Calu3 (cell line): Measurements from ENCODE around the gene DOCK10. TPM values are rescaled to one million over a fixed set of nuclear protein-coding genes. Genes with fewer than 3 reads are reported as not detected.

Experiments used
- BruUV-seq: library from RNA; stranded (reverse); fragments of 400-500 nt; replicated peaks from 2 replicates; lab custom pipeline; 2021; lab: Mats Ljungman, UMichigan
- CTCF ChIA-PET: fragments of 300-600 bp; sonication (Branson Sonifier 250); formaldehyde crosslinking; loops from one replicate; lab custom pipeline; 2022; ENCODE audit warnings: antibody characterized with exemption; lab: Charles Lee
- DNase-seq: peaks from one replicate; pipeline ENCODE4 v3.0.0; 2022
- H3K27ac Mint-ChIP-seq: one replicate; pipeline ENCODE4 v1.8.0; 2022; ENCODE audit warnings: mixed read lengths; ENCODE audit not compliant: unreplicated experiment
- H3K27me3 Mint-ChIP-seq: one replicate; pipeline ENCODE4 v1.8.0; 2022; ENCODE audit warnings: mixed read lengths; ENCODE audit not compliant: unreplicated experiment
- H3K36me3 Mint-ChIP-seq: one replicate; pipeline ENCODE4 v1.8.0; 2022; ENCODE audit warnings: mild to moderate bottlenecking, moderate library complexity, mixed read lengths; ENCODE audit not compliant: insufficient read depth, unreplicated experiment
- H3K4me1 Mint-ChIP-seq: one replicate; pipeline ENCODE4 v1.8.0; 2022; ENCODE audit warnings: mild to moderate bottlenecking, low read depth, mixed read lengths; ENCODE audit not compliant: unreplicated experiment
- H3K4me3 Mint-ChIP-seq: one replicate; pipeline ENCODE4 v1.8.0; 2022; ENCODE audit warnings: mild to moderate bottlenecking, low read depth, moderate library complexity, mixed read lengths; ENCODE audit not compliant: unreplicated experiment
- H3K9me3 Mint-ChIP-seq: one replicate; pipeline ENCODE4 v1.8.0; 2022; ENCODE audit warnings: low read depth, mixed read lengths; ENCODE audit not compliant: unreplicated experiment
- CTCF ChIP-seq: fragments of 200-600 bp; IDR thresholded peaks from one replicate; pipeline ENCODE4 v1.8.0; 2022; ENCODE audit warnings: antibody characterized with exemption; ENCODE audit not compliant: unreplicated experiment
- intact Hi-C: fragments of 100-400 bp; cut with micrococcal nuclease; formaldehyde crosslinking; loops from one replicate; pipeline ENCODE4 v1.10.0; 2022; ENCODE audit not compliant: unreplicated experiment
- total RNA-seq: library from RNA; stranded (reverse); gene quantifications from 2 replicates; pipeline ENCODE4 v1.2.3, GENCODE V29; 2022

DOCK10 gene
- total RNA-seq, 1 experiment from 2014 or later, result 11.9 TPM

GRCh38 chr2:224934526-224935188, 107.6 kb downstream of the DOCK10 start:
- BruUV-seq, result no TSS peak
- Mint-ChIP-seq H3K36me3 (no peaks in the 10 kb centered on the region), H3K4me1 (no peaks in the 10 kb centered on the region), H3K9me3 (no peaks in the 10 kb centered on the region), H3K4me3 (no peak overlapping the region), H3K27ac (no peak overlapping the region), H3K27me3 (no peaks in the 10 kb centered on the region)
- no peak for DNase-seq
- CTCF ChIA-PET, result no interaction called here
- TF ChIP-seq CTCF, result no peak
- intact Hi-C loops, result no loop called here

DNA sequence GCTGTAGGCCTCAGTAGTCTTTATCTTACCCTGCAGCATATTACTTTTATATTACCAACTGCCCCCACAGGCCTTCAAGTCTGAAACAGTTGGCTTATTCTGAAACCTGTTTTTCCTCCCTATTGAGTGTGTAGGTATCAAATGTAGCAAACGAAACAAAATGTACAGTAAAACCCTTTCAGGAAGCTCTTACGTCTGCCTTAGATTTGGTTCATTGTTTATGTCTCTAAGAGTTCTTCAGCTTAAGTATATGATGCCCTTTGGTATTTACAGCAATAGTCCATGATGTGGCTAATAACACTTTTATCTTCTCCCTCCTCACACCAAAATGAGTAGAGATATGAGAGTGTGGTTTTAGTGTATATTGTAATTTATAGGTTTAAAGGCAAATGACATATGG, 108.8 kb downstream of the DOCK10 start:
- no peaks in the 10 kb centered on the region for H3K36me3 Mint-ChIP-seq
- H3K9me3 Mint-ChIP-seq, result no peaks in the 10 kb centered on the region
- no TSS peak for BruUV-seq
- no peaks in the 10 kb centered on the region for H3K4me1 Mint-ChIP-seq
- H3K27ac Mint-ChIP-seq, result no peak overlapping the region
- H3K4me3 Mint-ChIP-seq, result no peak overlapping the region
- CTCF ChIA-PET, result interaction anchor here (0.9 kb wide), 1 partner anchor 76 kb away, joined by 3 read pairs; no protein-coding TSS in a partner anchor
- no peak for DNase-seq
- no peaks in the 10 kb centered on the region for H3K27me3 Mint-ChIP-seq
- no peak for TF ChIP-seq CTCF
- intact Hi-C loops, result no loop called here

GRCh38 chr2:224932522-224932921, 109.7 kb downstream of the DOCK10 start:
- CTCF ChIA-PET, result interaction anchor here (0.6 to 0.9 kb wide), 2 partner anchors 74 to 77 kb away, joined by 3 read pairs; no protein-coding TSS in a partner anchor
- H3K36me3 Mint-ChIP-seq, result peaks cover 4% of the 10 kb centered on the region
- TF ChIP-seq CTCF, result no peak
- no TSS peak for BruUV-seq
- no peak overlapping the region for H3K4me3 Mint-ChIP-seq
- no peak overlapping the region for H3K27ac Mint-ChIP-seq
- intact Hi-C loops, result no loop called here
- H3K4me1 Mint-ChIP-seq, result peaks cover 7% of the 10 kb centered on the region
- no peaks in the 10 kb centered on the region for H3K27me3 Mint-ChIP-seq
- DNase-seq, result no peak
- H3K9me3 Mint-ChIP-seq, result no peaks in the 10 kb centered on the region

DNA sequence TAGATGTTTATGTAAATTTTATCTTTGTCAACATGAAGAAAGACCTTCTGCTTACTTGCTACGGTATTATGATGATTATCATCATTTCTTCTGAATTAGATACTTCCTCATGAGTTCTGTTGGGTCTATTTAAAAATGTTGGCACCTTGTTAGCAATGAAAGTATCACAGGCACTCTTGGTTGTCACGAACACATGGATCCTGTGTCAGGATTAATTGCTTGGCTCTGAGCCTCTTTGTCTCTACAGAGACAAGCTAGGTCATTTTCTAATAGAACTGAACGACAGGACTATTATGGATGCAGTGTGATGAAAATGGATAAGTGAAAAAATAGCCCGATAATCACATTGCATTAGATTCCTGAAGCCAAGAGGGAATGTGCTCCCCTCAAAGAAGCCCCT, 110.3 kb downstream of the DOCK10 start:
- no peak overlapping the region for H3K27ac Mint-ChIP-seq
- CTCF ChIA-PET, result interaction anchor here (0.6 kb wide), 1 partner anchor 74 kb away, joined by 3 read pairs; no protein-coding TSS in a partner anchor
- H3K36me3 Mint-ChIP-seq, result peaks cover 4% of the 10 kb centered on the region
- intact Hi-C loops, result loop anchor here (1.0 kb wide), 1 partner anchor 70 kb away; no protein-coding TSS in a partner anchor
- no TSS peak for BruUV-seq
- DNase-seq, result no peak
- TF ChIP-seq CTCF, result no peak
- peaks cover 12% of the 10 kb centered on the region for H3K4me1 Mint-ChIP-seq
- no peaks in the 10 kb centered on the region for H3K9me3 Mint-ChIP-seq
- no peak overlapping the region for H3K4me3 Mint-ChIP-seq
- no peaks in the 10 kb centered on the region for H3K27me3 Mint-ChIP-seq
